ENCODE data around the gene LHB.
A peak's percentile ranks its signal among the peaks of the same experiment; 100 is the strongest.

DNA sequence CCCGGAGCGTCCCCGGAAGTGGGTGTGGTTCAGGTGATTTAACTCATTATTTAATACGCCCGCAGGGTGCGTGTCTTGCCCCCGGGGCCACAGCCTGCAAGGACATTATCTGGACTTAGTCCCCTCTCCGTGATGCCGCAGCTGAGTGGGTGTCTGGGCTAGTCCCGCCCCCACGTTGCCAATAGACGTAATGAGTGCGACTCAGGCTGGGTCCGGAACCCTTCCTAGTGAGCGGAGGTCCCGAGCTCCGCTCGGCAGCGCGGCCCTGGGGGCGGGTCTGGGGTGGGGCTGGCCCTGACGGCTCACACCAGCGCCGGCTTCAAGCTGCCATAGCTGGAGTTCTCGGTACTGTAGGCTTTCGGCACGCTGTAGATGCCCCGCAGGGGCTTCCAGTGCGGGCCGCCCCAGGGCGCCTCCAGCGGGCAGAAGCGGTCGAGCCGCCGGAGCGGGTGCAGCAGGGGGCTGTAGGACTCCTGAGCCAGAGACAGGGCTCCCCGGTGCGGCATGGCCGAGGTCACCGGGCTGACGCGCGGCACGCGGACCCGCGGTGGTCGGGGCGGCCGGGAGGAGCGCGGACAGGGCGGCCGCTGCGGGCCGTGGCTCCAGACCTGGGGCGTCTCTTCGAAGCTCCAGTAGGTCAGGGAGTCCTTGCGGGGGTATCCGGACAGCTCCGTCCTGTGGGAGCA, 918 bp upstream of the LHB start:
- TF ChIP-seq, protein P1, sequence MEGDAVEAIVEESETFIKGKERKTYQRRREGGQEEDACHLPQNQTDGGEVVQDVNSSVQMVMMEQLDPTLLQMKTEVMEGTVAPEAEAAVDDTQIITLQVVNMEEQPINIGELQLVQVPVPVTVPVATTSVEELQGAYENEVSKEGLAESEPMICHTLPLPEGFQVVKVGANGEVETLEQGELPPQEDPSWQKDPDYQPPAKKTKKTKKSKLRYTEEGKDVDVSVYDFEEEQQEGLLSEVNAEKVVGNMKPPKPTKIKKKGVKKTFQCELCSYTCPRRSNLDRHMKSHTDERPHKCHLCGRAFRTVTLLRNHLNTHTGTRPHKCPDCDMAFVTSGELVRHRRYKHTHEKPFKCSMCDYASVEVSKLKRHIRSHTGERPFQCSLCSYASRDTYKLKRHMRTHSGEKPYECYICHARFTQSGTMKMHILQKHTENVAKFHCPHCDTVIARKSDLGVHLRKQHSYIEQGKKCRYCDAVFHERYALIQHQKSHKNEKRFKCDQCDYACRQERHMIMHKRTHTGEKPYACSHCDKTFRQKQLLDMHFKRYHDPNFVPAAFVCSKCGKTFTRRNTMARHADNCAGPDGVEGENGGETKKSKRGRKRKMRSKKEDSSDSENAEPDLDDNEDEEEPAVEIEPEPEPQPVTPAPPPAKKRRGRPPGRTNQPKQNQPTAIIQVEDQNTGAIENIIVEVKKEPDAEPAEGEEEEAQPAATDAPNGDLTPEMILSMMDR (IDR thresholded peaks at IDR 0.05; ENCODE audit: insufficient read depth, low read depth, low read length): peak; percentile 14
- TF ChIP-seq EZH2 (IDR thresholded peaks at IDR 0.05; ENCODE audit: insufficient read depth, low read length): no peak

Data from astrocyte (in vitro differentiated cells and primary cell).